HG03135 (cell line): ENCODE data around the gene TOR4A.
A peak's percentile ranks its signal among the peaks of the same experiment; 100 is the strongest.
"Not testable (repeated sequence)": the region's sequence is repeated elsewhere in the genome, so short reads cannot be mapped to it uniquely, and the experiment has no call there.

Experiments used
- ATAC-seq: cut with Tn5 transposase; IDR thresholded peaks from one replicate; pipeline ENCODE4 v1.9.1; 2021; ENCODE audit warnings: mild to moderate bottlenecking, moderate library complexity; ENCODE audit not compliant: unreplicated experiment

The TOR4A gene

DNA sequence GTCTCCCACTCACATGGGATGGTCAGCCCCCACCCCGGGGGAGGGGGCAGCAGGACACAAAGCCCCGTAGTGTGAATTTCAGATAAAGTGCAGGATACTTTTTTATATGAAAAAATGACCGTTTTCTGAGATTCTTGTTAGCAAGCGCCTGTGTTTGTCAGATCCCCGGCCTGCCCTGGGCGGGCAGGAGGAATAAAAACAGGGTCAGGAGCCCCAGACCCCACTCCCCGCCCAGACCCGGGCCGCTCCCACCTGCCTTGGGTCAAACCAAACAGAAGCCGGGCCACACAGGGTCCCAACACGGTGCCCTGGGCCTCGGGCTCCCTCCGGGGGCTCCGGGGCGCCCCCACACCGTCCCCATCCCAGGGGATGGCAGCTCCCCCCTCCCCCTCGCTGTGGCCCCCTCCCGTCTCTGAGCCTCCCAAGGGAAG lies 38.1 kb downstream of the TOR4A start:
- ATAC-seq, result no peak

DNA sequence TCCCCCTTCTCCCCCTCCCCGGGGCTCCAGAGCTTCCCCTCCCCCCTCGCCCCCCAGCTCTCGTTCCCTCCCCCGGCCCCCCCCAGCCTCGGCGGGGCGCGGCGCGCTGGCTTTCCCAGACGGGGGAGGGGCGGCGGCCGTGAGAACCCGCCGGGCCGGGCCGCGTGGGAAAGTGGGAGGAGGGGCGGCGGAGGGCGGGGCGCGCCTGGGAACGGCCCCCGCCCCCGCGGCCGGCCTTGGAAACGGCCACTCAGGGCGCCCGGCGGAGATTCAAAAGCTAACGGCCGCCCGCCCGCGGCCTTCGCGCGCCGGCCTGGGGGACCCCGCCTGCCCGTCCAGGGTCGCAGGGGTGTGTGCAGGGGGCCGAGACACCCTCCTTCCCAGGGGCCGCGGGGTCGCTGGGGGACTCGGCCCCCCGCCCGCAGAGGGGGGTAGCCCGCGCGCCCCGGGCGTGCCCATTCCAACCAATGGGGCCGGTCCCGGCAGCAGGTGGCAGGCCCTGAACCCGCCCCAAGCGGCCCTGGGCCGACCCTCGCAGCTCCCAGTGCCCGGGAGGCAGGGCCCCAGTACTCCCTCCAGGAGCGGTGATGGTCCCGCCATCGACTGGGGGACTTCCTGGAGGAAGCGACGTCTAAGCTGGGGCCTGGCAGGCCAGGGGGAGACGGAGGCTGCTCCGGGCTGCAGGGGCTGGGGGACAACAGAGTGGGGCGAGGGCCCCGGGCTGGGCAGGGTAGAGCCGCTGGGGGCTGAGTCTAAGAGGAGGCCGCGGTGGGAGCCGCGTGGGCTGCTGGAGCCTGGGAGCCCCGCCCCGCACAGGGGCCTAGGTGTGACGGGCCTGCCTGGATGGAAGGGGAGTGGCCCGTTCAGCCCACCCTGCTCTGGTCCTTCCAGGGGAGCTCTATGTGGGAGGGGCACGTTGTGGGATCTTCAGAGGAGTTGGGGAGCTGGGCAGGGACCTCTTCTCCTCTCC lies 38.8 kb downstream of the TOR4A start:
- no peak for ATAC-seq

DNA sequence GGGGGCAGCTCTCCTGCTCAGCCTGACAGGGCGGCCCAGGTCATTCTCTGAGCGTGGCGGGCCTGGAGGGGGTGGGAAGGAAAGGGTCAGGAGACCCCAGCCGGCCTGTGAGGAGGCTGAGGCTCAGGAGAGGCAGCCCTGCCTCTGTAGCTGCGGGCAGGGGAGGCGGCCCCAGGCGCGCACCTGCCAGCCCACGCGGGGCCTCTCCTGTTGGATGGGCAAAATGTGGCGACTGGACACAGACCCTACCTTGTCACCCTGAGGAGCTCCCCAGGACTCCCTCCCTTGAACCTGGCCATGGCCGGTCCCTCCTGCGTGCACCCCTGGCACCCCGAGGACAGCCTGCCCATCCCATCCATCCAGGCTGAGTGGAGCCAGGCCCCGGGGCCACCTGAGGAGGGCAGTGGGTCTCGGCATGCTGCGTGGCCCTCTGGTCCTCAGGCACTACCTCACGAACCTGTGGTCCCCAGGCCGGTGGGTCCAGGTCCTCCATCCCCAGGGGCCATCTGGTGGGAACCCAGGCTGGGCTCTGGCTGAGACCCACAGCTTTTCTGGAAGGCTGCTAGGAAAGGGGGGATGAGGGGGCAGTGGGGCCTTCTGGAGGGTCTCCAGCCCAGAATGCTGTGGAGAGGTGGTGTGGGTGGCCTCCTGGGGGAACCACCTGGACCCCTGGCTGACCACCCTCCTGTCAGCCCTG lies 39.6 kb downstream of the TOR4A start:
- no peak for ATAC-seq

DNA sequence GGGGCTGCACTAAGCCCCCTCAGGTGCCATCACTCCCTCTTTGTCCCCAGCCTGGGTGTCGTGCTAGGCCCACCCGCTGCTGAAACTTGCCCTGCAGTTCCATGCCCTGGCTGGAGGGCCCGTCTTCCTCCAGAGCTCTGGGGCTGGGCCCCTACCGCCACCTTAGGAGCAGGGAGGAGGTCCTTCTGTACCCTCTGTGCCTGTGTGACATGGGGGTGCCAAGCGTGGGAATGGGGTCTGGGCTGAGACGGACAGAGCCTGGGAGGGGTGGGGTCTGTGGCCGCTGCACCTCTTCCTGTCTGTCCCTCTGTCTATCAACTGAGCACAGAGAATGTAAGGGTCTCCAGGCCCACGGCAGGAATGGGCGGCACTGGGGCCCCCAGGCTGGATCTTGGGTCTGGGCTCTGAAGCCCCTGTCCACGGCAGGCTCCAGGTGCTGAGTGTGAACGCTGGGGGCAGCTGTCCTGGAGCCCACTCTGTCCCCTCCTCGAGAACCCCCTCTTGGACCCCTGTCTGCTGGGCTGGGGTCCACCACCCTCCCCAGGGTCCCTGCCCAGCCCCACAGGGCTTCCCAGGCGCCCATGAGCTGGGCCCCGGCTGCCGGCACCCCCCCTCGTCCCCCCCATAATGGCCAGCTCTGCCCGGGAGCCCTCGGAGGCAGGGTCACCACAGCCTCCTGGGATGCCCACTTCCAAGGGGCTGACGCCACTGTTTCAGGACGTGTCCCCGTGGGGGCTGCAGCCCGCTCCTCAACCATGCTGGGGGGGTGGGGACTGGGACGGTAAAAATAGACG lies 40.4 kb downstream of the TOR4A start:
- no peak for ATAC-seq

DNA sequence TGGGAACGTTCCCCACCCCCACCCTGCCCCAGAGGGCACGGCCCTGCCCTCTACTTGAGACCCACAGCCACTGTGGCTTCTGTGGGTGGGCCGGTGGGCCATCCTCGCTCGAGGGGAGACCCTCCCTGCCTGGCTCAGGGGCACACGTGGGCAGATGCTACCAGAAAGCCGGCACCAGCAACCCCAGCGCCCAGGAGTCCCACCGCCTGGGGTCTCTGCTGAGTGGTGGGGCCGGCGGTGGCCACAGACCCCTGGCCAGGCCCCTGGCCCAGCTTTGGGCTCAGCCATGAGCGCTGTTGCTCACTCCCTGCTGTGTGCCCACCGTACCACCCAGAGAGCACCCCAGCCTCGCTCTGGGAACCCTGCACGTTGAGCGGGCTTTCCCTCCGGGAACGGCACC lies 41.1 kb downstream of the TOR4A start:
- ATAC-seq, result no peak

DNA sequence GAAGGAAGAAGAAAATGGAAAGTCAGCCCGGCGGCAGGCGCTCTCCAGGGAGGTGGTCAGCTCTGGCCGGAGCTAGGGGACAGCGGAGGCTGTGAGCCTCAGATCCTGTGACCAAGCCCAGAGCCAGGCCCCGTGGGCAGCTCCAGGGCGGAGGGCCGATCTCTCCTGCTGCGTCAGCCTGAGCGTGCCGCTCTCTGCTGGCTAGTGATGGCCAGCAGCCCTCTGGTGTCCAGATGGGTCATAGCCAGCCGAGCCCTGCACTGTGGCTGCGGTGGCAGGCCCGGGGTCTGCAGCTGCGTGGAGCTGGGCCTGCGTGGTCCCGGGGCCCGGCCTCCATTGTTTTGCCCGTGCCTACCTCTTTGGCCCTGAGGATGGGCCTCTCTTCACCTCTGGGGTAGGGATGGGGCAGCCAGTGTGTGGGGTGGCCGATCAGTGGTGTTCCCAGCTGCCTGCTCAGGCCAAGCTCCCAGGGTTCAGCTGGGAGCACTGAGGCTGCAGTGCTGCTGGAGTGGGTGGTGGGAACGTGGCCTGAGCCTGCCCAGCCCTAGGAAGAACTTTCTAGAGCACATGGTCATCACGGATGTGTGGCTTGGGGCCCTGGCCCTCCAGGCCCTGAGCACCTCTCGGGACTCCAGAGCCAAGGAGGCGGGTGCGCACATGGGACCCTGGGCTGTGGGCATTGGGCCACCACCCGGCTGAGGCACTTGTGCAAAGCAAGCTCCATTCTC lies 41.6 kb downstream of the TOR4A start:
- no peak for ATAC-seq

DNA sequence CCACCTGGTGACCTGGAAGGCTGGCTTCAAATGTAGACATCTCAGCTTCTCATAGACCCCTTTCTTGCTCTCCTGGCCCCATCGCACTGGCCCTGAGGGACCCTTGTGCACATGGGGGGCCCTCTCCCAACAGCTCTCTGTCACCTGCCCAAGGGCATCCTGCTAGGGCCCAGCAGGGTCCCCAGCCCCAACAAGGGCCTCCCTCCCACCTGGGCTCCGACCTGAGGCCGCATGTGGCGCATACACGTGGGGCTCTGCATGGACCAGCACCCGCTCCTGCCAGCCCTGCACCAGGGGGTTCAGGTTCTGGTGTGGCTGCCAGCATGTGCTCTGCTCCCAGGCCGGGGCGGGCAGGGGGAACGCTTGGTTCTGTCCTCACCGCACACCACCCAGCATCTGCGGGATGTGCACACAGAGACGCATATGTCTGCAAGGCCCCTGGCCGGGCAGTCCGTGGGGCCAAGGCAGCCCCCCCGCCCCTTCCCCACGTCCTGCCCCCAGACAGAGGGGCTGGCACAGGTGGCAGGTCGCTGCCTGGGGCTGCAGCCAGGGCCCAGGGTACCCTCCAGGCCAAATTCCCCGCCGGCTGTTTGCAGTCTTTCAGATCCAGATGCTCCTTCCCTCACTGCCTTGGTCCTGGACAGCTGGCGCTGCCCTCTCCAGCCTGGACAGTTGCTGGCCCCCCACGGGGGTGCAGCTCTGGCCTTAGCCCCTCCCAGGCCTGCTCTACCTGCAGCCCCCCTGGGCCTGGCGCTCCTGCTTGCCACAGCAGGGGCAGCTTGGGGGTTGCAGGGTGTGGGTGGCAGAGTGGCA lies 42.4 kb downstream of the TOR4A start:
- ATAC-seq, result no peak

DNA sequence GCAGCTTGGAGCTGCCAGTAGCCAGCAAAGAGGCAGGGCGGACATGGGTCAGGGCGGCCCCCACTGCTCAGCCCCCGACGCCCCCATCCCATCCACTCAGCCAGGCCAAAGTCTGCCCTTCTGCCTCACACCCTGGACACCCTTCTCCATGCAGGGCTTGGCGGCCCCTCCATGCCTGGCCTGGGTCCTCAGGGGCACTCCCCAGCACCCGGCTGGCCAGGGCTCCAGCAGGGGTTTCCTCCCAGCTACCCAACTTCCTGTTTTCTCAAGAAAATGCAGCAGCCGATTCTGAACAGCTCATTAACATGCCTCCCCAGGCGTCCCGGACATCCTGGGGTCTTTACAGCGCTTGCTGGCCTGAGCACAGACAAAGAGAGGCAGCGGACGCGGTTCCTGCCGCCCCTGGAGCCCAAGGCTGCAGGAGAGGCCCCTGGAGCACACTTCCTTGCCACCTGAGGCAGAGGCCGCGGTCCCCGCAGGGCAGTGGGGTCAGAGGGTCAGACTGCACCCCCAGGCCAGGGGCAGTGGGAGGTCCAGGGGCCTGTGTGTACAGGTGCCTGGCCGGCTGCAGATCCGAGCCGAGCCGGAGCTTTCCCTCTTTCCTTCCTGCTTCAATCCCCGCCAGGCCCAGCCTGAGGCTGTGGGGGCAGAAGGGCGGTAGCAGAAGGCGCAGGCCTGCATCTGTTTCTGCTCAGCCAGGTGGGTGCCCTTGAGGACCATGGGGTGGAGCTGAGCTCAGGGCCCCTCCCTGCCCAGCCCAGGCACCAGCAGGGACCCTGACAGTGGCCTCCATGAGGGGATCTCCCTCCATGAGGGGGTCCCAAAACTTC lies 43.2 kb downstream of the TOR4A start:
- no peak for ATAC-seq

DNA sequence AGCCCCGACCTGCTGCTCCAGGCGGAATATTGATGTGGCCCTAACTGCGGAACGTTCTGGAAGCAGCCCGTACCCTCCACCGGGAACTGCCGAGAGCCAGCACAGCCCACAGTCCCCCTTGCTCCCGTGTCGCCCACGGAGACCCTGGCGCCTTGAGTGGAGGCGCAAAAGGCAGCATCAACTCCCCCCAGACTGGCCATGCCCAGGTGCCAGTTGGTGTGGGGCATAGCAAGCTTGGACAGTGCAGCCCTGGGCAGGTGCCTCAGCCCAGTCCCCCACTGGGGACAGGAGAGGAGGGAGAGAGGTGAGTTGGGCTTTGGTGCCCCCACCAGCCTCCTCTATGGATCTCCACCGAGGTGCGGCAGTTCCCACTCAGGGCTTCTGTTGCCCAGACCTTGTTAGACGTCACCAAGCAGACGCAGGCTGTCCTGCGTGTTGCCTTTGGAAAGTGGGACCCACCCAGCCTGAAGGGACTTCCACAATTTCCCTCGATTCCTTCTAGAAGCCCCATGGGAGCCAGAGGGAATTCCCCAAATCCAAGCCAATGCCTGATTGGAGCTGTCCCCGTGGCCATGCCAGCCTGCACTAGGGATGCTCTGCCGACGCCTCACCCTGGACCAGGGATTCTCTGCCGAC lies 44.3 kb downstream of the TOR4A start:
- ATAC-seq, result no peak

DNA sequence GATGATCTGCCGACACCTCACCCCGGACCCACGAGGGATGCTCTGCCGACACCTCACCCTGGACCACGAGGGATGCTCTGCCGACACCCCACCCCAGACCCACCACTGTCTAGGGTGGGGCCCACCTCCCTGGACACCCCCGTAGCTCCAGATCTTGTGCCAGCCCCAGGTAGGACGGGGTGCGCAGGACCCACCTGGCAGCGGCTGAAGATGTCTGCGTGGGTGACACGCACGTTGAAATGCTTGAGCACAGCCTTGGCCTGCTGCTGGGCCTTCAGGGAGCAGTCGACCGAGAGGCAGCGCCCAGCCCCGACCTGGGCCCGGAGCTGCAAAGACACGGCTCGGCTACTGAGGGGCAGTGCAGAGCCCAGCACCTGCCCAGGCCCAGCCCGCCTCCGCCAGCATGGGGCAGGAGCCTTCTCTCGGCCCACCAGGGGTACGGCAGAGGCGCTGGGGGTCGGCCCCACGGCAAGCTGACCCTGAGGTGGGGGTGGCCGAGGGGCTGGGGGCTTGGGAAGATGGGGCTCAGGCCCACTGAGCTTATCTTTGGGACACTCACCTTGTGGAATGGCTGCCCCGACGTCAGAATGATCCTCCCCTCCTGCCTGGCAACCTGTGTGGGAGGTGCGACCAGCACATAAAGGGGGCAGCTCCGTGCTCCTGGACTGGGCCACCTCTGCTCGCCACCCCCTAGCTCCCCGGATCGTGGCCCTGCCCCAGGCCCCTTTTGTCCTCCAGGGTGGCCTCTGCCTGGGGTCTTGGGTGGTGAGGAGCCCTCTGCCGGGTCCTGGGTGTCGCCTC lies 46.2 kb downstream of the TOR4A start:
- no peak for ATAC-seq

DNA sequence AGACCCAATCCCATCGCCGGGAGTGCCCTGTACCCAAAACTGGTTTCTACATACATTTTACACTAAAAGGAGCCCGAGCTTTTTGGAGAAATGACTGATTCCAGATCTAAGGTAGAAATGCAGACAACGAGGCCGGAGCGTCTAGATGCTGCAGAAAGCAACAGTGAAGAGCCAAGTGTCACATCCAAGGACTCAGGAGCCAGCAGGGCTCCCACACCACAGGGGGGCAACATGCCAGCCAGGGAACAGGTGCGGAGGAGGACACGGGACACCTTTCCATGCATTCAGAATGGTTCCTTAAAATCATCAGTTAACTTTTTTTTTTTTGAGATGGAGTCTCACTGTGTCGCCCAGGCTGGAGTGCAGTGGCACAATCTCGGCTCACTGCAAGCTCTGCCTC lies 47.6 kb downstream of the TOR4A start:
- ATAC-seq, result no peak

DNA sequence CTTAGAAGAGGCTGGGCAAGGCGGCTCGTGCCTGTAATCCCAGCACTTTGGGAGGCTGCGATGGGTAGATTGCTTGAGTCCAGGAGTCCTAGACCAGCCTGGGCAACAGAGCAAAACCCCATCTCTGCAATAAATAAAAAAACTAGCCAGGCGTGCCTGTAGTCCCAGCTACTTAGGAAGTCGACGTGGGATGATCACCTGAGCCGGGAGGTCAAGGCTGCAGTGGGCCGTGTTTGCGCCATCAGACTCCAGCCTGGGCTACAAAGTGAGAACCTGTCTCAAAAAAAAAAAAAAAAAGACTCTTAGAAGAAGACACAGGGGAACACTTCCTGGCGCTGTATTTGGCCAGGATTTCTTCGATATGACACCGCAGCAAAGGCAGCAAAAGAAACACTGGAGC lies 48.3 kb downstream of the TOR4A start:
- no peak for ATAC-seq

DNA sequence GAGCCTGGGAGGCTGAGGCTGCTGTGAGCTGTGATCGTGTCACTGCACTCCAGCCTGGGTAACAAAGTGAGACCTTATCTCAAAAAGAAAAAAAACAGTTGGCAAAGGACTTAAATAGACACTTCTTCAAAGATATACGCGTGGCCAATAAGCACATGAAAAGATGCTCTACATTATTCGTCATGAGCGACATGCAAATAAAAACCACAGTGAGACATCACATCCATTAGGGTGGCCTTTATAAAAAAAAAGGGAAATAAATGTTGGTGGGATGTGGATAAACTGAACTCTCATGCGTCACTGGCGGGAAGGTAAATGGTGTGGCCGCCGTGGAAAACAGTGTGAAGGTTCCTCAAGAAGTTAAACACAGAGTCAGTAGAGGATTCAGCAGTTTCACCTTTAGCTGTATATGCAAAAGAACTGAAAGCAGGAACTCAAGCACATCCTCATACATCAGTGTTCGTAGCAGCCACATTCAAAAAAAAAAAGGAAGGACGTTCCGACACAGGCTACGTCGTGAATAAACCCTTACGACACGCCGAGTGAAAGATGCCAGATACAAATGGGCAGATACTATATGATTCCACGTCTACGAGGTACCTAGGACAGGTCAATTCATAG lies 49.0 kb downstream of the TOR4A start:
- ATAC-seq, result peak; percentile 78

DNA sequence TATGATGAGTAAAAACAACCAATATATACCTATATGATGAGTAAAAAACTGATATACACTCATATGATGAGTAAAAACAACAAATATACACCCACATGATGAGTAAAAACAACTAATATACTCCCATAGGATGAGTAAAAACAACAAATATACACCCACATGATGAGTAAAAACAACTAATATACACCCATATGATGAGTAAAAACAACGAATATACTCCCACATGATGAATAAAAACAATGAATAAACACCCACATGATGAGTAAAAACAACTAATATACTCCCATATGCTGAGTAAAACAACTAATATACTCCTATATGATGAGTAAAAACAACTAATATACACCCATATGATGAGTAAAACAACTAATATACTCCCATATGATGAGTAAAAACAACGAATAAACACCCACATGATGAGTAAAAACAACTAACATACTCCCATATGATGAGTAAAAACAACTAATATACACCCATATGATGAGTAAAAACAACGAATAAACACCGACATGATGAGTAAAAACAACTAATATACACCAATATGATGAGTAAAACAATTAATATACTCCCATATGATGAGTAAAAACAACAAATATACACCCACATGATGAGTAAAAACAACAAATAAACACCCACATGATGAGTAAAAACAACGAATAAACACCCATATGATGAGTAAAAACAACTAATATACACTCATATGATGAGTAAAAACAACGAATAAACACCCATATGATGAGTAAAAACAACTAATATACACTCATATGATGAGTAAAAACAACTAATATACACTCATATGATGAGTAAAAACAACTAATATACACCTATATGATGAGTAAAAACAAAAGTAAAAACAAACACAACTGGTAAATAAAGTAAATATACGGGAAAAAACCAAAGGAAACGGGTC lies 50.4 kb downstream of the TOR4A start:
- not testable (repeated sequence) for ATAC-seq

DNA sequence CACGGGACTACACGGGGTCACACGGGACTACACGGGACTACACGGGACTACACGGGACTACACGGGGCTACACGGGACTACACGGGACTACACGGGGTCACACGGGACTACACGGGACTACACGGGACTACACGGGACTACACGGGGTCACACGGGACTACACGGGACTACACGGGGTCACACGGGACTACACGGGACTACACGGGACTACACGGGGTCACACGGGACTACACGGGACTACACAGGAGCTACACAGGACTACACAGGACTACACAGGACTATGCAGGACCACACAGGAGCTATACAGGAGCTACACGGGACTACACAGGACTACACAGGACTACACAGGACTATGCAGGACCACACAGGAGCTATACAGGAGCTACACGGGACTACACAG lies 52.1 kb downstream of the TOR4A start:
- ATAC-seq, result not testable (repeated sequence)

DNA sequence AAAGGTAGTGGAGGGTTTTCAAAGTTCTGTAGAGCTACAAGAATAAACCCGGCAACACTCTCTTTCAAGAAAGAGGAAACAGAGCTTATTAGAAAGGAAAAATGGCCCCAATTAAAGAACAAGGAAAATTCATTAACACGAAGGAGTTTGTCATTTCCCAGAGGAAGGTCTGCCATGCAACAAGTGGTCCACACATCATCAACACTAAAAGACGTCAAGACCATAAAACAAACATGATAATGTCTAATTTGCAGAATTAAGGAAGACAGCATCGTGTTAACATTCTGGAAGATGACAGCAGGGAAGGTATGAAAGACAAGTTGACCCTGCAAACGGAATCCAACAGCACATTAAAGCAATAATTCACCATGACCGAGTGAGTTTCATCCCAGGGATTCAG lies 53.2 kb downstream of the TOR4A start:
- ATAC-seq, result no peak
